Measurements from ENCODE around the gene SNX4.

- TF ChIP-seq POLR2A (IDR thresholded peaks at IDR 0.05) (no peak), POLR2AphosphoS5 (IDR thresholded peaks at IDR 0.05) (no peak)
These were observed 12.9 kb downstream of the SNX4 start for GRCh38 chr3:125507128-125507527.
